ENCODE measurements around the gene DUSP19.
"Not testable (repeated sequence)": the region's sequence is repeated elsewhere in the genome, so short reads cannot be mapped to it uniquely, and the experiment has no call there.

The DUSP19 gene

GRCh38 chr2:183037553-183038340, 40.8 kb upstream of the DUSP19 start:
- DNase-seq (ENCODE audit: insufficient read length, low spot score) (no peak), FAIRE-seq (peak; percentile 28)
- TF ChIP-seq POU2F2 (IDR thresholded peaks at IDR 0.05; ENCODE audit: low read depth, low read length) (no peak), SPI1 (IDR thresholded peaks at IDR 0.05; ENCODE audit: low read depth, low read length) (no peak), POLR2AphosphoS5 (IDR thresholded peaks at IDR 0.05; ENCODE audit: low read depth, low read length) (no peak), TAF1 (IDR thresholded peaks at IDR 0.05; ENCODE audit: low read depth, low read length) (no peak), POLR2A (IDR thresholded peaks at IDR 0.05; ENCODE audit: low read depth, low read length) (no peak), PAX5 (IDR thresholded peaks at IDR 0.05; ENCODE audit: insufficient read depth, low read length, severe bottlenecking) (no peak)

- peak; percentile 82 for FAIRE-seq
- peak; percentile 81 for DNase-seq (ENCODE audit: insufficient read length, low spot score)
- TF ChIP-seq TAF1 (IDR thresholded peaks at IDR 0.05; ENCODE audit: low read depth, low read length) (no peak), POLR2AphosphoS5 (IDR thresholded peaks at IDR 0.05; ENCODE audit: low read depth, low read length) (no peak), POLR2A (IDR thresholded peaks at IDR 0.05; ENCODE audit: low read depth, low read length) (no peak)
These were observed 39.9 kb upstream of the DUSP19 start, which contains the start of gene NCKAP1 for GRCh38 chr2:183038341-183039300. Gene NCKAP1, minus strand, starts transcription at chr2:183038457. Its CDS starts 358 bp downstream, at chr2:183038099.

- FAIRE-seq (no peak), DNase-seq (ENCODE audit: insufficient read length, low spot score) (no peak)
- TF ChIP-seq POLR2A (IDR thresholded peaks at IDR 0.05; ENCODE audit: low read depth, low read length), result no peak
- no peak for TF ChIP-seq POU2F2 (IDR thresholded peaks at IDR 0.05; ENCODE audit: low read depth, low read length)
- TF ChIP-seq TAF1 (IDR thresholded peaks at IDR 0.05; ENCODE audit: low read depth, low read length), result no peak
- TF ChIP-seq SPI1 (IDR thresholded peaks at IDR 0.05; ENCODE audit: low read depth, low read length), result no peak
- TF ChIP-seq PAX5 (IDR thresholded peaks at IDR 0.05; ENCODE audit: insufficient read depth, low read length, severe bottlenecking), result no peak
- TF ChIP-seq POLR2AphosphoS5 (IDR thresholded peaks at IDR 0.05; ENCODE audit: low read depth, low read length), result no peak
These were observed 37.9 kb upstream of the DUSP19 start for GRCh38 chr2:183040604-183041003.

GRCh38 chr2:183043580-183043979, 35.0 kb upstream of the DUSP19 start:
- FAIRE-seq; DNase-seq (ENCODE audit: insufficient read length, low spot score): not testable (repeated sequence)

GRCh38 chr2:183047486-183048125, 30.9 kb upstream of the DUSP19 start:
- not testable (repeated sequence) for FAIRE-seq; DNase-seq (ENCODE audit: insufficient read length, low spot score)

GRCh38 chr2:183049420-183049819, 29.1 kb upstream of the DUSP19 start:
- DNase-seq (ENCODE audit: insufficient read length, low spot score) (no peak), FAIRE-seq (no peak)
- TF ChIP-seq POU2F2 (IDR thresholded peaks at IDR 0.05; ENCODE audit: low read depth, low read length), result no peak
- no peak for TF ChIP-seq POLR2A (IDR thresholded peaks at IDR 0.05; ENCODE audit: low read depth, low read length)
- TF ChIP-seq SPI1 (IDR thresholded peaks at IDR 0.05; ENCODE audit: low read depth, low read length), result no peak
- no peak for TF ChIP-seq POLR2AphosphoS5 (IDR thresholded peaks at IDR 0.05; ENCODE audit: low read depth, low read length)
- TF ChIP-seq PAX5 (IDR thresholded peaks at IDR 0.05; ENCODE audit: insufficient read depth, low read length, severe bottlenecking), result no peak
- TF ChIP-seq TAF1 (IDR thresholded peaks at IDR 0.05; ENCODE audit: low read depth, low read length), result no peak

GRCh38 chr2:183057333-183057985, 21.1 kb upstream of the DUSP19 start:
- peak; percentile 5 for FAIRE-seq
- no peak for DNase-seq (ENCODE audit: insufficient read length, low spot score)
- TF ChIP-seq SPI1 (IDR thresholded peaks at IDR 0.05; ENCODE audit: low read depth, low read length) (no peak), POLR2AphosphoS5 (IDR thresholded peaks at IDR 0.05; ENCODE audit: low read depth, low read length) (no peak), TAF1 (IDR thresholded peaks at IDR 0.05; ENCODE audit: low read depth, low read length) (no peak), PAX5 (IDR thresholded peaks at IDR 0.05; ENCODE audit: insufficient read depth, low read length, severe bottlenecking) (no peak), POU2F2 (IDR thresholded peaks at IDR 0.05; ENCODE audit: low read depth, low read length) (no peak), POLR2A (IDR thresholded peaks at IDR 0.05; ENCODE audit: low read depth, low read length) (no peak)

- TF ChIP-seq PAX5 (IDR thresholded peaks at IDR 0.05; ENCODE audit: insufficient read depth, low read length, severe bottlenecking), result no peak
- no peak for TF ChIP-seq TAF1 (IDR thresholded peaks at IDR 0.05; ENCODE audit: low read depth, low read length)
- no peak for TF ChIP-seq POLR2AphosphoS5 (IDR thresholded peaks at IDR 0.05; ENCODE audit: low read depth, low read length)
- TF ChIP-seq POU2F2 (IDR thresholded peaks at IDR 0.05; ENCODE audit: low read depth, low read length), result no peak
- no peak for TF ChIP-seq SPI1 (IDR thresholded peaks at IDR 0.05; ENCODE audit: low read depth, low read length)
- TF ChIP-seq POLR2A (IDR thresholded peaks at IDR 0.05; ENCODE audit: low read depth, low read length), result no peak
- DNase-seq (ENCODE audit: insufficient read length, low spot score), result no peak
- no peak for FAIRE-seq
These were observed 19.0 kb upstream of the DUSP19 start for GRCh38 chr2:183059561-183059960.

GRCh38 chr2:183060571-183061231, 17.8 kb upstream of the DUSP19 start:
- TF ChIP-seq POLR2A (IDR thresholded peaks at IDR 0.05; ENCODE audit: low read depth, low read length) (no peak), SPI1 (IDR thresholded peaks at IDR 0.05; ENCODE audit: low read depth, low read length) (no peak), POU2F2 (IDR thresholded peaks at IDR 0.05; ENCODE audit: low read depth, low read length) (no peak), TAF1 (IDR thresholded peaks at IDR 0.05; ENCODE audit: low read depth, low read length) (no peak), PAX5 (IDR thresholded peaks at IDR 0.05; ENCODE audit: insufficient read depth, low read length, severe bottlenecking) (no peak)
- FAIRE-seq (no peak), DNase-seq (ENCODE audit: insufficient read length, low spot score) (no peak)

Data from GM12891 (cell line).